OCI-LY7 (cell line): ENCODE data around the gene RRP1B. TPM values are rescaled to one million over a fixed set of nuclear protein-coding genes. Genes with fewer than 3 reads are reported as not detected.

ENCODE experiments used
- BruUV-seq: library from RNA; stranded (reverse); fragments of 400-500 nt; replicated peaks from 2 replicates; lab custom pipeline; 2021; lab: Mats Ljungman, UMichigan
- CTCF ChIA-PET: fragments of 300-600 bp; sonication (Branson Sonifier 250); formaldehyde crosslinking; loops from one replicate; lab custom pipeline; 2022; ENCODE audit warnings: antibody characterized with exemption; ENCODE audit not compliant: unreplicated experiment; lab: Charles Lee
- POLR2A ChIA-PET: fragments of 300-600 bp; sonication (Branson Sonifier 250); formaldehyde crosslinking; loops from one replicate; lab custom pipeline; 2022; ENCODE audit warnings: antibody characterized with exemption; lab: Charles Lee
- DNase-seq: peaks from one replicate; pipeline ENCODE4 v3.0.0-alpha.2; 2015; ENCODE audit warnings: low spot score
- H2AFZ ChIP-seq: fragments of 200-600 bp; sonication (generic), shearing (Covaris generic); 2 replicates; pipeline ENCODE4 v1.6.1; 2014; ENCODE audit warnings: mild to moderate bottlenecking, antibody characterized with exemption, low read length, moderate library complexity
- H3K27ac ChIP-seq: fragments of 200-600 bp; sonication (generic); 2 replicates; pipeline ENCODE4 v1.5.1; 2014; ENCODE audit warnings: mixed run types, low read depth, mild to moderate bottlenecking, moderate library complexity, low read length, inconsistent platforms; ENCODE audit not compliant: poor library complexity, severe bottlenecking
- H3K36me3 ChIP-seq: fragments of 200-600 bp; sonication (generic); 2 replicates; pipeline ENCODE4 v1.6.1; 2014; ENCODE audit warnings: mild to moderate bottlenecking, antibody characterized with exemption, low read length, moderate library complexity, mixed read lengths; ENCODE audit not compliant: insufficient read depth
- H3K4me1 ChIP-seq: fragments of 200-600 bp; sonication (generic); 2 replicates; pipeline ENCODE4 v1.5.1; 2014; ENCODE audit warnings: mild to moderate bottlenecking, low read length; ENCODE audit not compliant: insufficient read depth, poor library complexity, severe bottlenecking
- H3K4me2 ChIP-seq: fragments of 200-600 bp; sonication (generic); 2 replicates; pipeline ENCODE4 v1.6.1; 2014; ENCODE audit warnings: mild to moderate bottlenecking, low read length
- H3K4me3 ChIP-seq: fragments of 200-600 bp; sonication (generic); 2 replicates; pipeline ENCODE4 v1.5.1; 2014; ENCODE audit warnings: mild to moderate bottlenecking, low read depth, low read length; ENCODE audit not compliant: poor library complexity, severe bottlenecking
- H3K79me2 ChIP-seq: fragments of 200-600 bp; sonication (generic); 2 replicates; pipeline ENCODE4 v1.6.1; 2016; ENCODE audit warnings: low read depth, mild to moderate bottlenecking, low read length, moderate library complexity, mixed read lengths; ENCODE audit not compliant: insufficient read depth
- H3K9me2 ChIP-seq: fragments of 200-600 bp; sonication (generic); 2 replicates; pipeline ENCODE4 v1.6.1; 2016; ENCODE audit warnings: mild to moderate bottlenecking, low read length, mixed read lengths; ENCODE audit not compliant: insufficient read depth
- H3K9me3 ChIP-seq: fragments of 200-600 bp; sonication (generic); 2 replicates; pipeline ENCODE4 v1.6.1; 2014; ENCODE audit warnings: mild to moderate bottlenecking, mixed run types, low read length, mixed read lengths
- H4K20me1 ChIP-seq: fragments of 200-600 bp; sonication (generic); 2 replicates; pipeline ENCODE4 v1.6.1; 2014; ENCODE audit warnings: mild to moderate bottlenecking, antibody characterized with exemption, low read length, moderate library complexity, mixed read lengths; ENCODE audit not compliant: insufficient read depth
- EZH2phosphoT487 ChIP-seq: fragments of 200-600 bp; sonication (generic); IDR thresholded peaks from 2 replicates; pipeline ENCODE4 v1.6.1; 2018; ENCODE audit warnings: low read depth, borderline replicate concordance, mild to moderate bottlenecking, mixed run types, antibody characterized with exemption, low read length, moderate library complexity, mixed read lengths
- intact Hi-C: fragments of 100-400 bp; cut with micrococcal nuclease; formaldehyde crosslinking; loops from one replicate; pipeline ENCODE4 v1.10.0; 2022; ENCODE audit not compliant: unreplicated experiment
- total RNA-seq, 2 experiments: library from RNA; depleted of rRNA in 1 of 2; stranded (reverse); fragments of >200 nt in 1 of 2; shearing (Covaris generic) in 1 of 2; gene quantifications; 2 replicates each; pipeline ENCODE4 v1.2.3, GENCODE V29; 2014 to 2022
- TF ChIP-seq, protein P1 (sequence below): fragments of 200-600 bp; sonication (generic); conservative IDR thresholded peaks from 2 replicates; pipeline ENCODE4 v1.5.1; 2014; ENCODE audit warnings: mild to moderate bottlenecking, antibody characterized with exemption, low read length, moderate library complexity, mixed read lengths

Gene RRP1B
- total RNA-seq, 2 experiments from 2014 or later: 58.6 to 74.5 TPM

- no peak overlapping the region for H3K4me3 ChIP-seq
- no peak for DNase-seq
- H3K36me3 ChIP-seq: no peaks in the 10 kb centered on the region; the same call in 1 of the 2 replicates
- H3K4me1 ChIP-seq: no peaks in the 10 kb centered on the region
- H3K27ac ChIP-seq: no peak overlapping the region
- H3K9me3 ChIP-seq: no peaks in the 10 kb centered on the region
- H3K4me2 ChIP-seq: no peak overlapping the region
- no peak overlapping the region for H2AFZ ChIP-seq
- ChIA-PET CTCF (no interaction called here), POLR2A (no interaction called here)
- H3K79me2 ChIP-seq: no peaks in the 10 kb centered on the region
- no peaks in the 10 kb centered on the region for H3K9me2 ChIP-seq
- intact Hi-C loops: no loop called here
- TF ChIP-seq, protein P1, sequence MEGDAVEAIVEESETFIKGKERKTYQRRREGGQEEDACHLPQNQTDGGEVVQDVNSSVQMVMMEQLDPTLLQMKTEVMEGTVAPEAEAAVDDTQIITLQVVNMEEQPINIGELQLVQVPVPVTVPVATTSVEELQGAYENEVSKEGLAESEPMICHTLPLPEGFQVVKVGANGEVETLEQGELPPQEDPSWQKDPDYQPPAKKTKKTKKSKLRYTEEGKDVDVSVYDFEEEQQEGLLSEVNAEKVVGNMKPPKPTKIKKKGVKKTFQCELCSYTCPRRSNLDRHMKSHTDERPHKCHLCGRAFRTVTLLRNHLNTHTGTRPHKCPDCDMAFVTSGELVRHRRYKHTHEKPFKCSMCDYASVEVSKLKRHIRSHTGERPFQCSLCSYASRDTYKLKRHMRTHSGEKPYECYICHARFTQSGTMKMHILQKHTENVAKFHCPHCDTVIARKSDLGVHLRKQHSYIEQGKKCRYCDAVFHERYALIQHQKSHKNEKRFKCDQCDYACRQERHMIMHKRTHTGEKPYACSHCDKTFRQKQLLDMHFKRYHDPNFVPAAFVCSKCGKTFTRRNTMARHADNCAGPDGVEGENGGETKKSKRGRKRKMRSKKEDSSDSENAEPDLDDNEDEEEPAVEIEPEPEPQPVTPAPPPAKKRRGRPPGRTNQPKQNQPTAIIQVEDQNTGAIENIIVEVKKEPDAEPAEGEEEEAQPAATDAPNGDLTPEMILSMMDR: no peak
- no peak for TF ChIP-seq EZH2phosphoT487
- BruUV-seq: no TSS peak
- no peaks in the 10 kb centered on the region for H4K20me1 ChIP-seq
Measured at GRCh38 chr21:43701936-43702784, 42.8 kb downstream of the RRP1B start.

DNA sequence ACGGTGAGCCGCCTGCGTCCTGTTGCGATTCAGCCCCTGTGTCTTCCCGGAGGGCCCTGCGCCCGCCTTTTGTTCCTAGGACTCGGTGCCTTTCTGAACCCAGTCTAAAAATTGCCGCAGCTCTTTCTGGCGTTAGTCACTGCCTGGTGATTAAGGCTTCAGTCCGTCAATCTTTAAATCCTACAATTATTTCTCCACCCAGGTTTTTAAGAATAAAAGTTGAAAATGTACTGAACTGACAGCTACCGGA is 43.4 kb downstream of the RRP1B start:
- H3K4me2 ChIP-seq: no peak overlapping the region

More for the DNA sequence above, 43.4 kb downstream of the RRP1B start:
- intact Hi-C loops: no loop called here
- H3K4me1 ChIP-seq: no peaks in the 10 kb centered on the region
- ChIA-PET CTCF (no interaction called here), POLR2A (no interaction called here)
- H2AFZ ChIP-seq: no peak overlapping the region
- no peaks in the 10 kb centered on the region for H3K9me2 ChIP-seq
- TF ChIP-seq EZH2phosphoT487: no peak
- TF ChIP-seq, protein P1: no peak
- no peak overlapping the region for H3K4me3 ChIP-seq
- BruUV-seq: no TSS peak
- DNase-seq: no peak
- H3K79me2 ChIP-seq: no peaks in the 10 kb centered on the region
- no peaks in the 10 kb centered on the region for H3K36me3 ChIP-seq
- H3K9me3 ChIP-seq: no peaks in the 10 kb centered on the region
- H3K27ac ChIP-seq: no peak overlapping the region
- no peaks in the 10 kb centered on the region for H4K20me1 ChIP-seq
